Prostate gland (tissue), 2 donors: ENCODE data around the gene NBPF4. TPM values are rescaled to one million over a fixed set of nuclear protein-coding genes. Genes with fewer than 3 reads are reported as not detected.
"Not testable (repeated sequence)": the region's sequence is repeated elsewhere in the genome, so short reads cannot be mapped to it uniquely, and the experiment has no call there.

ENCODE experiments used
- DNase-seq: peaks from one replicate; pipeline ENCODE4 v3.0.0-alpha.2; 2019; ENCODE audit warnings: low spot score
- H3K27ac ChIP-seq, 2 donors: fragments of 200-600 bp; sonication (generic); 2 replicates each; pipeline ENCODE4 v1.5.1; 2017 to 2019
- H3K27me3 ChIP-seq: fragments of 200-600 bp; sonication (generic); replicated peaks from 2 replicates; pipeline ENCODE4 v1.5.1; 2019; ENCODE audit not compliant: insufficient read depth
- H3K36me3 ChIP-seq, 2 donors: fragments of 200-600 bp; sonication (generic); 1 replicate in 1 of 2; 2 replicates in 1 of 2; pipeline versions ENCODE4 v1.5.1 to v1.8.1; 2017 to 2019
- H3K4me1 ChIP-seq: fragments of 200-600 bp; sonication (generic); replicated peaks from 2 replicates; pipeline ENCODE4 v1.5.1; 2019
- H3K4me3 ChIP-seq, 2 donors: fragments of 200-600 bp; sonication (generic); 2 replicates each; pipeline ENCODE4 v1.5.1; 2017 to 2019
- H3K9me3 ChIP-seq: fragments of 200-600 bp; sonication (generic); 2 replicates; pipeline ENCODE4 v1.5.1; 2017
- WGBS: methylation state at CpG from one replicate; pipeline ENCODE4 v1.1.5; 2018; 5-methylcytosine and 5-hydroxymethylcytosine counted together
- intact Hi-C: fragments of 100-400 bp; cut with DNase I; formaldehyde crosslinking; loops from one replicate; pipeline ENCODE4 v1.14.2; 2022
- total RNA-seq, 2 donors: library from RNA; depleted of rRNA; stranded (reverse); fragments of >200 nt; gene quantifications; one replicate each; pipeline ENCODE4 v1.1.0, GENCODE V29; 2016

The NBPF4 gene, protein sequence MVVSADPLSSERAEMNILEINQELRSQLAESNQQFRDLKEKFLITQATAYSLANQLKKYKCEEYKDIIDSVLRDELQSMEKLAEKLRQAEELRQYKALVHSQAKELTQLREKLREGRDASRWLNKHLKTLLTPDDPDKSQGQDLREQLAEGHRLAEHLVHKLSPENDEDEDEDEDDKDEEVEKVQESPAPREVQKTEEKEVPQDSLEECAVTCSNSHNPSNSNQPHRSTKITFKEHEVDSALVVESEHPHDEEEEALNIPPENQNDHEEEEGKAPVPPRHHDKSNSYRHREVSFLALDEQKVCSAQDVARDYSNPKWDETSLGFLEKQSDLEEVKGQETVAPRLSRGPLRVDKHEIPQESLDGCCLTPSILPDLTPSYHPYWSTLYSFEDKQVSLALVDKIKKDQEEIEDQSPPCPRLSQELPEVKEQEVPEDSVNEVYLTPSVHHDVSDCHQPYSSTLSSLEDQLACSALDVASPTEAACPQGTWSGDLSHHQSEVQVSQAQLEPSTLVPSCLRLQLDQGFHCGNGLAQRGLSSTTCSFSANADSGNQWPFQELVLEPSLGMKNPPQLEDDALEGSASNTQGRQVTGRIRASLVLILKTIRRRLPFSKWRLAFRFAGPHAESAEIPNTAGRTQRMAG
- total RNA-seq: 1 to 10 TPM in 1 of 2 donors, not detected in 1; 1.8 TPM

DNA sequence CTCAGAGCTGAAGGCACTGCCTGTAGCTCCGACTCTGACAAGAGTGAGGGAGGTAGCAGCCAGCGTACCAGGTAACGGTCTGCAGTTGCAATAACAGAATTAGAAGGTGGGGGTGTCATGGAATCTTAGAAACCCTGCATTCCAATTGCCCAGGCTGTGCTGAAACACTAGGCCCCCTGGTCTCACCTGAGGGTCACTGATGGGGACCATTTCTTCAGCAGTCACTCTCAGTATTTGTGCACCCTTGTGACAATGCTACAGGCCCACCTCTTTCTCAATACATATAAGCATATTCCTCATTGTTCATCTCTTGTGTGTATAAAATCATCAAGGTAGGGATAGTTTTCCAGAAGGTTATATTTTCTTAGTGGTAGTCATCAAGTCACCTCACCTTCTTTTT is at the start of gene NBPF4:
NBPF4 (minus strand) TSS at position 101 of the 400 bp plus-strand sequence. CDS start 315 bp downstream, outside the sequence.
- DNase-seq, H3K4me1 ChIP-seq, H3K27ac ChIP-seq, H3K27me3 ChIP-seq, H3K9me3 ChIP-seq, H3K4me3 ChIP-seq, intact Hi-C loops, H3K36me3 ChIP-seq: not testable (repeated sequence)
- no CpG with 5 or more reads among the region's 3 CpGs for WGBS

DNA sequence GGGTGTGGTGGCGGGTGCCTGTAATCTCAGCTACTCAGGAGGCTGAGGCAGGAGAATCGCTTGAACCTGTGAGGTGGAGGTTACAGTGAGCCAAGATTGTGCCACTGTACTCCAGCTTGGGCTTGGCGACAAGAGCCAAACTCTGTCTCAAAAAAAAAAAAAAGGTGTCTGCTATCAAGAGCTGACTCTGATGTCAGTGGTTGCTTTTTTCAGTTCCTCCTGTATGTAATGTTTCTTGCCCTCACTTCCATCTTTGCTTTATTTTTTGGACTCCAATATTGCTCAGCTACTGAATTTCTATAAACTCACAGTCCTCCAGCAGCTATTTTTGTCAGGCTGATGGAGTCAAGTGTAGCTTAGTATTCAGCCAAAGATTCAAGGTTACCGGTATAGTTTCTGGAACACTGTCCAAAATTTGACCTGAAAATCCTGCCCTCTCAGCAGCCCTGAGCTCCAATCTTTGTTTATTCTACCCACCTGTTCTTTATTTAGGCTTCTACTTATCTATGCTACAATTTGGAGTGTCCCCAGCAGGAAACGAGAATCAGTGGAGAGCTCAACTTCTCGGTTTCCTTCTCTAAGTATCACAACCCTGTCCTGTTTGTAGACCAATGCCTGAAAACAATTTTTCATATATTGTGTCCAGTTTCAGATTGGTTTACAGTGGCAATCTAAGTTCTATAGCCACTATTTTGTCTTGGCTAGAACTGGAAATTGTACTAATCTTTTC is 38.8 kb upstream of the NBPF4 start:
- H3K9me3 ChIP-seq, H3K27ac ChIP-seq, intact Hi-C loops, H3K36me3 ChIP-seq, H3K27me3 ChIP-seq, H3K4me1 ChIP-seq, H3K4me3 ChIP-seq, DNase-seq: not testable (repeated sequence)
- WGBS: no CpG with 5 or more reads among the region's 6 CpGs

- intact Hi-C loops, DNase-seq: not testable (repeated sequence)
- no CpG with 5 or more reads among the region's 61 CpGs for WGBS
Observed at GRCh38 chr1:108272485-108273327, 28.8 kb upstream of the NBPF4 start.

GRCh38 chr1:108267097-108267496 is 23.2 kb upstream of the NBPF4 start:
- H3K27me3 ChIP-seq, H3K4me1 ChIP-seq, DNase-seq, H3K9me3 ChIP-seq, intact Hi-C loops, H3K4me3 ChIP-seq, H3K27ac ChIP-seq, H3K36me3 ChIP-seq: not testable (repeated sequence)
- 56% methylated on average over 1 of the region's 1 CpG for WGBS

More at GRCh38 chr1:108272485-108273327, 28.8 kb upstream of the NBPF4 start:
- not testable (repeated sequence) for H3K4me1 ChIP-seq, H3K9me3 ChIP-seq, H3K36me3 ChIP-seq, H3K27ac ChIP-seq, H3K27me3 ChIP-seq, H3K4me3 ChIP-seq

DNA sequence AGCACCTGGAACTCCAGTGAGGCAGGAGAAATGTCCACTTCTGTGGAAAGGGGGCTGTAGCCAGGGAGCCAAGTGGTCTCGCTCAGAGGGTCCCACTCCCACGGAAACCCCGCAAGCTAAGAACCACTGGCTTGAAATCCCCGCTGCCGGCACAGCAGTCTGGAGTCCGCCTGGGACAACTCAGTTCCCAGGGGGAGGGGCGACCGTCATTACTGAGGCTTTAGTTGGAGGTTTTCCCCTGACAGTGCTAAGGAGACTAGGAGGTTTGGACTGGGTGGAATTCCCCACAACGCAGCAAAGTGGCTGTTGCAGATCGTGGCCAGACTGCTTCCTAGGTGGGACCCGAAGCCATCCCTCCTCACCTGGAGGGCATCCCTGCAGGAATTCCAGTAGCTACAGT is 18.1 kb upstream of the NBPF4 start:
- intact Hi-C loops, H3K36me3 ChIP-seq, H3K4me1 ChIP-seq, H3K9me3 ChIP-seq, H3K27me3 ChIP-seq, H3K27ac ChIP-seq, DNase-seq, H3K4me3 ChIP-seq: not testable (repeated sequence)
- WGBS: no CpG with 5 or more reads among the region's 11 CpGs

- H3K4me3 ChIP-seq, H3K27me3 ChIP-seq, H3K36me3 ChIP-seq, H3K4me1 ChIP-seq, DNase-seq, intact Hi-C loops, H3K27ac ChIP-seq, H3K9me3 ChIP-seq: not testable (repeated sequence)
- no CpG with 5 or more reads among the region's 10 CpGs for WGBS
Observed at GRCh38 chr1:108261519-108261918, 17.6 kb upstream of the NBPF4 start.

DNA sequence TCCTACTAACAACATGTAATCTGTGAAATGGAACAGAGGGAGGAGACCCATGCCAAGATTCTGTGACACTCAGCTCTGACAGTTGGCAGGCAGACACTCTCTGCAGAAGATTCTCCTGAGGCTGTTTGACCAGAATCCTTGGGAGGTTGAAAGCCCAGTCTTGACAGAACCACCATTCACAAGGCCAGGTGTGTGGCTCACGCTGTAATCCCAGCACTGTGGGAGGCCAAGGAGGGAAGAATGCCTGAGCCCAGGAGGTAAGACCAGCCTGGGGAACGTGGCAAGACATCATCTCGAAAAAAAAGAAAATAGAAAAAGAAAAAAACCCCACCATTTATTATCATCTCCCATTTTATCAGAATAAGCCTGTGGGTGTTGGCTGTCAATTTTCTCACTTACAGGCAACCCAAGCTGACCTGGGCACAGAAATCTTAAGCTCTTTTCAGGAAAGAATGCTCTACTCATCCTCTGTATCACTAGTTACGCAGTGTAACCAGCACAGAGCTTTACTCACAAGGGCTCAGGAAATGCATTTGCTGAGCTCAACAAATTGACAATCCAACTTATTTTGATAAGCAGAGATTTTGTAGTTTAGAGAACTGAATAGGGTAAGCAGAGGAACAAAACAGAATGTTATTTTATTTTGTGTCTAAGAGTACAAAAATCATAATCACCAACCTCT is 16.8 kb upstream of the NBPF4 start:
- H3K4me3 ChIP-seq, H3K27me3 ChIP-seq, H3K9me3 ChIP-seq, H3K4me1 ChIP-seq, H3K27ac ChIP-seq, H3K36me3 ChIP-seq, DNase-seq, intact Hi-C loops: not testable (repeated sequence)
- no CpG with 5 or more reads among the region's 4 CpGs for WGBS

DNA sequence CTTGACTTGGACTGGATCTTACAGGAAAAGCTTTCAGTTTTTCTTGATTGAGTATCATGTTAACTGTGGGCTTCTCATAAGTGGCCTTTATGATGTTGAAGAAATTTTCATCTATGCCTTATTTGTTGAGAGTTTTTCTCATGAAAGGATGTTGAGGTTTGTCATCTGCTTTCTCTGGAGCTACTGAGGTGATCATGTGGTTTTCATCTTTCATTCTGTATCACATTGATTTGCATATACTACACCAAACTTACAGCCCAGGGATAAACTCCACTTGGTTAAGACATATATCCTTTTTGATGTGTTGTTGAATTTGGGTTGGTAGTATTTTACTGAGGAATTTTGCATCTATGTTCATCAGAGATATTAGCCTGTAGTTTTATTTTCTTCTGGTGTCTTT is 11.6 kb upstream of the NBPF4 start:
- DNase-seq, intact Hi-C loops, H3K9me3 ChIP-seq, H3K27me3 ChIP-seq, H3K27ac ChIP-seq, H3K36me3 ChIP-seq, H3K4me3 ChIP-seq, H3K4me1 ChIP-seq: not testable (repeated sequence)

- H3K36me3 ChIP-seq, H3K4me3 ChIP-seq, DNase-seq, H3K27ac ChIP-seq, H3K27me3 ChIP-seq, intact Hi-C loops, H3K4me1 ChIP-seq, H3K9me3 ChIP-seq: not testable (repeated sequence)
- no CpG with 5 or more reads among the region's 2 CpGs for WGBS
Observed at GRCh38 chr1:108239426-108239825, 4.5 kb downstream of the NBPF4 start.

GRCh38 chr1:108235308-108235707 is 8.6 kb downstream of the NBPF4 start:
- intact Hi-C loops, H3K27me3 ChIP-seq: not testable (repeated sequence)

DNA sequence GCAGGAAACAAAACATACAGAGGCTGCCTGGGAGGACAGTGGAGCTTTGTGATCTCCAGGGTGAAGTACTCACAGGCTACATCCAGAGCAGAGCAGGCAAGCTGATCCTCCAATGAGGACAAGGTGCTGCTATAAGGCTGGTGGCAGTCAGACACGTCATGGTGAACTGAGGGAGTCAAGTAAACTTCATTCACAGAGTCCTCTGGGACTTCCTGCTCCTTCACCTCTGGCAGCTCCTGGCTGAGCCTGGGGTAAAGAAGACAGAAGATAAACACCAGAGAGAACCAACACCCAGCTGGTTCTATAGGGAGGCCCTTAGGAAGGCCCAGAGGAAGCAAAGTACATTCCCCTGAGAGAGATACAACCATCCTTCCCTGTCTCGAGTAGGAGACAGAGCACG is 11.7 kb downstream of the NBPF4 start:
- H3K36me3 ChIP-seq, H3K4me1 ChIP-seq, H3K27ac ChIP-seq, H3K27me3 ChIP-seq, H3K4me3 ChIP-seq, intact Hi-C loops, DNase-seq, H3K9me3 ChIP-seq: not testable (repeated sequence)
- WGBS: no CpG with 5 or more reads among the region's 3 CpGs

More at GRCh38 chr1:108235308-108235707, 8.6 kb downstream of the NBPF4 start:
- no CpG with 5 or more reads among the region's 2 CpGs for WGBS
- not testable (repeated sequence) for DNase-seq, H3K4me3 ChIP-seq, H3K27ac ChIP-seq, H3K4me1 ChIP-seq, H3K36me3 ChIP-seq, H3K9me3 ChIP-seq
